ENCODE measurements around the gene CASQ2. TPM values are rescaled to one million over a fixed set of nuclear protein-coding genes. Genes with fewer than 3 reads are reported as not detected.

CASQ2 gene
- polyA plus RNA-seq, 1 donor from 2014 or later: not detected

DNA sequence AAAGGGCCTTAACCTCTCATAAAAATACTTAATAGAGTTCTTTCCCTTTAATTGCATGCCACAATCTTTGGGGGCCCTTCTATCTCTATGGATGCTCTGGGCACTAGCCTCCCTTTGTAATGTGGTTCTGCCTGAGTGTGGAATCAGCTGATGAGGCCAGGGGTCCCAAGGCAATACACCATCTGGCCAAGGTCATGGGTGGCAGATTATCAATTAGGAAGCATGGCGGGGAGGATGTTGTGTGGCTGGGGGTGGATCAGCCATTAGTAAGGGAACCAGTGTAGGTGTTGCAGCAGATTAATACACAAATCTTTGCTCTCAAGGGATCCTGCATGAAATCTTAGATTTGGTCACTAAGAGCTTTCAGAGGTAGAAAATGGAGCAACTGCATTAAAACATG lies 37.1 kb upstream of the CASQ2 start:
- TF ChIP-seq, protein P1, sequence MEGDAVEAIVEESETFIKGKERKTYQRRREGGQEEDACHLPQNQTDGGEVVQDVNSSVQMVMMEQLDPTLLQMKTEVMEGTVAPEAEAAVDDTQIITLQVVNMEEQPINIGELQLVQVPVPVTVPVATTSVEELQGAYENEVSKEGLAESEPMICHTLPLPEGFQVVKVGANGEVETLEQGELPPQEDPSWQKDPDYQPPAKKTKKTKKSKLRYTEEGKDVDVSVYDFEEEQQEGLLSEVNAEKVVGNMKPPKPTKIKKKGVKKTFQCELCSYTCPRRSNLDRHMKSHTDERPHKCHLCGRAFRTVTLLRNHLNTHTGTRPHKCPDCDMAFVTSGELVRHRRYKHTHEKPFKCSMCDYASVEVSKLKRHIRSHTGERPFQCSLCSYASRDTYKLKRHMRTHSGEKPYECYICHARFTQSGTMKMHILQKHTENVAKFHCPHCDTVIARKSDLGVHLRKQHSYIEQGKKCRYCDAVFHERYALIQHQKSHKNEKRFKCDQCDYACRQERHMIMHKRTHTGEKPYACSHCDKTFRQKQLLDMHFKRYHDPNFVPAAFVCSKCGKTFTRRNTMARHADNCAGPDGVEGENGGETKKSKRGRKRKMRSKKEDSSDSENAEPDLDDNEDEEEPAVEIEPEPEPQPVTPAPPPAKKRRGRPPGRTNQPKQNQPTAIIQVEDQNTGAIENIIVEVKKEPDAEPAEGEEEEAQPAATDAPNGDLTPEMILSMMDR (IDR thresholded peaks at IDR 0.05; ENCODE audit: poor library complexity, severe bottlenecking): no peak
- no peak for TF ChIP-seq POLR2AphosphoS5 (IDR thresholded peaks at IDR 0.05)
- no peak for TF ChIP-seq EP300 (conservative IDR thresholded peaks at IDR 0.05; ENCODE audit: poor library complexity, severe bottlenecking)
- TF ChIP-seq, protein P2, sequence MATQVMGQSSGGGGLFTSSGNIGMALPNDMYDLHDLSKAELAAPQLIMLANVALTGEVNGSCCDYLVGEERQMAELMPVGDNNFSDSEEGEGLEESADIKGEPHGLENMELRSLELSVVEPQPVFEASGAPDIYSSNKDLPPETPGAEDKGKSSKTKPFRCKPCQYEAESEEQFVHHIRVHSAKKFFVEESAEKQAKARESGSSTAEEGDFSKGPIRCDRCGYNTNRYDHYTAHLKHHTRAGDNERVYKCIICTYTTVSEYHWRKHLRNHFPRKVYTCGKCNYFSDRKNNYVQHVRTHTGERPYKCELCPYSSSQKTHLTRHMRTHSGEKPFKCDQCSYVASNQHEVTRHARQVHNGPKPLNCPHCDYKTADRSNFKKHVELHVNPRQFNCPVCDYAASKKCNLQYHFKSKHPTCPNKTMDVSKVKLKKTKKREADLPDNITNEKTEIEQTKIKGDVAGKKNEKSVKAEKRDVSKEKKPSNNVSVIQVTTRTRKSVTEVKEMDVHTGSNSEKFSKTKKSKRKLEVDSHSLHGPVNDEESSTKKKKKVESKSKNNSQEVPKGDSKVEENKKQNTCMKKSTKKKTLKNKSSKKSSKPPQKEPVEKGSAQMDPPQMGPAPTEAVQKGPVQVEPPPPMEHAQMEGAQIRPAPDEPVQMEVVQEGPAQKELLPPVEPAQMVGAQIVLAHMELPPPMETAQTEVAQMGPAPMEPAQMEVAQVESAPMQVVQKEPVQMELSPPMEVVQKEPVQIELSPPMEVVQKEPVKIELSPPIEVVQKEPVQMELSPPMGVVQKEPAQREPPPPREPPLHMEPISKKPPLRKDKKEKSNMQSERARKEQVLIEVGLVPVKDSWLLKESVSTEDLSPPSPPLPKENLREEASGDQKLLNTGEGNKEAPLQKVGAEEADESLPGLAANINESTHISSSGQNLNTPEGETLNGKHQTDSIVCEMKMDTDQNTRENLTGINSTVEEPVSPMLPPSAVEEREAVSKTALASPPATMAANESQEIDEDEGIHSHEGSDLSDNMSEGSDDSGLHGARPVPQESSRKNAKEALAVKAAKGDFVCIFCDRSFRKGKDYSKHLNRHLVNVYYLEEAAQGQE (IDR thresholded peaks at IDR 0.05; ENCODE audit: borderline replicate concordance): no peak
- no peak for TF ChIP-seq RAD21 (conservative IDR thresholded peaks at IDR 0.05)
- TF ChIP-seq EZH2 (IDR thresholded peaks at IDR 0.05; ENCODE audit: borderline replicate concordance, insufficient read depth, low read length, poor library complexity, severe bottlenecking): no peak
- TF ChIP-seq MXI1 (conservative IDR thresholded peaks at IDR 0.05; ENCODE audit: poor library complexity, severe bottlenecking): no peak
- no peak for TF ChIP-seq TAF1 (IDR thresholded peaks at IDR 0.05; ENCODE audit: low read depth)
- no peak for TF ChIP-seq SMC3 (conservative IDR thresholded peaks at IDR 0.05; ENCODE audit: poor library complexity)
- H3K79me2 ChIP-seq (replicated peaks; ENCODE audit: insufficient read depth, low read length): no peaks in the 10 kb centered on the region
- no peak overlapping the region for H3K4me2 ChIP-seq (ENCODE audit: low read length)
- H3K9ac ChIP-seq (ENCODE audit: low read length): no peak overlapping the region
- no peak overlapping the region for H3K27ac ChIP-seq (ENCODE audit: low read length)
- H3K9me3 ChIP-seq (ENCODE audit: low read length): no peaks in the 10 kb centered on the region
- no peak overlapping the region for H3K4me3 ChIP-seq (ENCODE audit: low read length)
- no peaks in the 10 kb centered on the region for H3K9me2 ChIP-seq (ENCODE audit: insufficient read depth, low read length)
- H3K36me3 ChIP-seq (ENCODE audit: insufficient read depth, low read length): no peaks in the 10 kb centered on the region
- no peaks in the 10 kb centered on the region for H4K20me1 ChIP-seq (ENCODE audit: insufficient read depth)
- H2AFZ ChIP-seq (ENCODE audit: low read depth, low read length): no peak overlapping the region
- H3K27me3 ChIP-seq (ENCODE audit: insufficient read depth, low read depth, low read length): no peaks in the 10 kb centered on the region
- H3F3A ChIP-seq (ENCODE audit: insufficient read depth, low read length, poor library complexity, severe bottlenecking): no peaks in the 10 kb centered on the region

DNA sequence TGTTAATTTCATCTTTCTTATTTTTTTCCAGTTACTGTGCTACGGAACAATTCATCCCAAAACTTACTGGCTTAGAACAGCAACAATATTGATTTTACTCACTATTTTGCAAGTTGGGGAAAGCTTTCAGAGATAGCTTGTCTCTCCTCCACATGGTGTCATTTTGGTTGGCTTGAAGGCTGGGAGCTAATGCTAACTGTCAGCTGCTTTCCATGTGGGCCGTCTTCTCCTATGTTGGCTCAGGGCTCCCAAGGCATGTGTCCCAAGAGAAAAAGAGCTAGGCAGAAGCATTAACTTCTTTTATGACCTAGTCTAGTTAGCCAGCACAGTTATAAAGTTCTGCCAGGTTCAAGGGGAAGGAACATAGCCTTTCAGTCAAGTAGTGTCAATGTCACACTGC lies 33.9 kb upstream of the CASQ2 start:
- TF ChIP-seq SMC3 (conservative IDR thresholded peaks at IDR 0.05; ENCODE audit: poor library complexity) (no peak), MXI1 (conservative IDR thresholded peaks at IDR 0.05; ENCODE audit: poor library complexity, severe bottlenecking) (no peak), EP300 (conservative IDR thresholded peaks at IDR 0.05; ENCODE audit: poor library complexity, severe bottlenecking) (no peak), EZH2 (IDR thresholded peaks at IDR 0.05; ENCODE audit: borderline replicate concordance, insufficient read depth, low read length, poor library complexity, severe bottlenecking) (no peak), TAF1 (IDR thresholded peaks at IDR 0.05; ENCODE audit: low read depth) (no peak), RAD21 (conservative IDR thresholded peaks at IDR 0.05) (no peak)
- TF ChIP-seq, protein P1 (IDR thresholded peaks at IDR 0.05; ENCODE audit: poor library complexity, severe bottlenecking): no peak
- Histone ChIP-seq H3K27me3 (ENCODE audit: insufficient read depth, low read depth, low read length) (no peaks in the 10 kb centered on the region), H2AFZ (ENCODE audit: low read depth, low read length) (no peak overlapping the region)

More for the DNA sequence above, 33.9 kb upstream of the CASQ2 start:
- no peak overlapping the region for H3K4me2 ChIP-seq (ENCODE audit: low read length)
- H3K36me3 ChIP-seq (ENCODE audit: insufficient read depth, low read length): no peaks in the 10 kb centered on the region
- no peaks in the 10 kb centered on the region for H4K20me1 ChIP-seq (ENCODE audit: insufficient read depth)
- H3K9me2 ChIP-seq (ENCODE audit: insufficient read depth, low read length): no peaks in the 10 kb centered on the region
- H3K4me3 ChIP-seq (ENCODE audit: low read length): no peak overlapping the region
- no peaks in the 10 kb centered on the region for H3K9me3 ChIP-seq (ENCODE audit: low read length)
- H3K9ac ChIP-seq (ENCODE audit: low read length): no peak overlapping the region
- no peaks in the 10 kb centered on the region for H3F3A ChIP-seq (ENCODE audit: insufficient read depth, low read length, poor library complexity, severe bottlenecking)
- H3K79me2 ChIP-seq (replicated peaks; ENCODE audit: insufficient read depth, low read length): no peaks in the 10 kb centered on the region
- H3K27ac ChIP-seq (ENCODE audit: low read length): no peak overlapping the region

All from neural cell (in vitro differentiated cells).